Measurements from ENCODE around the gene NAA20. TPM values are rescaled to one million over a fixed set of nuclear protein-coding genes. Genes with fewer than 3 reads are reported as not detected.

NAA20 gene
- total and polyA plus RNA-seq, 10 donors, result 19.3 to 68.4 (median 40.0) TPM

DNA sequence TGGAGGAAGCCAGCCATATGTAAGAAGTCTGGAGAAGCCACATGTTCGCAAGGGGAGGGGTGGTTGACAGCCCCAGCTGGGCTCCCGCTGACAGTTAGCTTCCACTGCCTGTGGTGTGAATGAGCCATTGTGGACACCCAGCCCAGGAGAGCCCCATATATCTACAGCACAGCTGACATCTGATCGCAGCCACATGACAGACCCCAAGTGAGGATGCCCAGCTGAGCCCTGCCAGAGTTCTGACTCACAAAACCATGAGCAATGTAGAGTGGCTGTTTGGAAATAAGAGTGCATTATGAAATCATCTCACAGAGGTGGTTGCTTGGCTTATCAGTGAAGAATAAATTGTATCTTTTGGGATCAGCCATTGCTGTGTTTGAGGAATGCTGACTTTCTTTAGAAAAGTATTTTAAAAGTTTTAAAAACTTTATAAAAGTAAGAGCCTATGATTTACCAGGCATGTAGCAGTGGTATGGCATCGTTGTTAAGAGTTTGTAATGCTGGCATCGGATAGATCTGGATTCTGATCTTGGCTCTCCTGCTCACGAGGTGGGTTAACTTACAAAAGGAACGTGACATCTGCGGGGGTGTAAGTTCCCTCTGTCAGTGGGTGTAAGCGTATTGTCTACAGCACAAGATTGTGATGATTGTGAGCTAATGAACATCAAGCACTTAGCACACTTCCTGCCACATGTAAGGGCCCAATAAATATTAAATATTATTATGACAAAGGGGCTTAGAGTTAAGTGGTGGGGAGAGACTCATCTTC lies 59.3 kb downstream of the NAA20 start:
- DNase-seq, result no peak
- WGBS, 5 donors, result 80 to 82% (median 81%) methylated on average over 9 of the region's 9 CpGs
- Histone ChIP-seq H3K27me3 (replicated peaks in 1 of 7) (peaks cover 0 to 10% (median 0%) of the 10 kb centered on the region in 7 donors), H3K4me1 (no peaks in the 10 kb centered on the region), H3K27ac (no peak overlapping the region), H3K4me3 (no peak overlapping the region), H3K36me3 (no peaks in the 10 kb centered on the region), H3K9me3 (no peaks in the 10 kb centered on the region)
- intact Hi-C loops (cut with DNase I; ENCODE audit: low total_unique reads), result no loop called here
- TF ChIP-seq POLR2A (IDR thresholded peaks at IDR 0.05), result no peak
- no peak for TF ChIP-seq POLR2AphosphoS5 (IDR thresholded peaks at IDR 0.05)
- TF ChIP-seq, protein P1, sequence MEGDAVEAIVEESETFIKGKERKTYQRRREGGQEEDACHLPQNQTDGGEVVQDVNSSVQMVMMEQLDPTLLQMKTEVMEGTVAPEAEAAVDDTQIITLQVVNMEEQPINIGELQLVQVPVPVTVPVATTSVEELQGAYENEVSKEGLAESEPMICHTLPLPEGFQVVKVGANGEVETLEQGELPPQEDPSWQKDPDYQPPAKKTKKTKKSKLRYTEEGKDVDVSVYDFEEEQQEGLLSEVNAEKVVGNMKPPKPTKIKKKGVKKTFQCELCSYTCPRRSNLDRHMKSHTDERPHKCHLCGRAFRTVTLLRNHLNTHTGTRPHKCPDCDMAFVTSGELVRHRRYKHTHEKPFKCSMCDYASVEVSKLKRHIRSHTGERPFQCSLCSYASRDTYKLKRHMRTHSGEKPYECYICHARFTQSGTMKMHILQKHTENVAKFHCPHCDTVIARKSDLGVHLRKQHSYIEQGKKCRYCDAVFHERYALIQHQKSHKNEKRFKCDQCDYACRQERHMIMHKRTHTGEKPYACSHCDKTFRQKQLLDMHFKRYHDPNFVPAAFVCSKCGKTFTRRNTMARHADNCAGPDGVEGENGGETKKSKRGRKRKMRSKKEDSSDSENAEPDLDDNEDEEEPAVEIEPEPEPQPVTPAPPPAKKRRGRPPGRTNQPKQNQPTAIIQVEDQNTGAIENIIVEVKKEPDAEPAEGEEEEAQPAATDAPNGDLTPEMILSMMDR (IDR thresholded peaks at IDR 0.05 in 8 of 11, conservative IDR thresholded peaks at IDR 0.05 in 3 of 11), result no peak

DNA sequence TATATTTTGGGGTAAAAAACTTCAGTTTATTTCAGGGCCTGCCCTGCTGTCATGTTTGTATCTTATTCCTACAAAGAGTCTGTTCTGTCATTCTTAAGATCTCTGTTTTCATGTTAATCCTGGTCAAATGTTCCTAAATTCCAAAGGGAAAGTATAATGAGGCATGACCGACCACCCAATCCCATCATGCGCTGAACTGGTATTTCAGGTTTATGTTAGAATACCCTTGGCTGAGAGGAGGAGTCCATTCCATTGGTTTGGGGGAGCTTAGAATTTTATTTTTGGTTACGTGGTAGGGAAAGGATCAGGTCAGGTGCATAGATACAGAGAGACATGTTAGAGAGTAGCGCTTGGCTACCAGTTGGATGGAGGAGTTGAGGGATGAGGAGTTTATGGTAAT lies 60.9 kb downstream of the NAA20 start:
- 88 to 97% (median 93%) methylated on average over 4 of the region's 4 CpGs for WGBS, 5 donors
- TF ChIP-seq POLR2AphosphoS5 (IDR thresholded peaks at IDR 0.05) (no peak), POLR2A (IDR thresholded peaks at IDR 0.05) (no peak)
- TF ChIP-seq, protein P1 (IDR thresholded peaks at IDR 0.05 in 8 of 11, conservative IDR thresholded peaks at IDR 0.05 in 3 of 11), result no peak
- no peaks in the 10 kb centered on the region for H3K4me1 ChIP-seq
- DNase-seq, result no peak
- H3K9me3 ChIP-seq, result no peaks in the 10 kb centered on the region
- H3K27me3 ChIP-seq (replicated peaks in 1 of 7), result peaks cover 0 to 8% (median 0%) of the 10 kb centered on the region in 7 donors
- H3K4me3 ChIP-seq, result no peak overlapping the region
- intact Hi-C loops (cut with DNase I; ENCODE audit: low total_unique reads), result no loop called here
- no peak overlapping the region for H3K27ac ChIP-seq
- H3K36me3 ChIP-seq, result no peaks in the 10 kb centered on the region

DNA sequence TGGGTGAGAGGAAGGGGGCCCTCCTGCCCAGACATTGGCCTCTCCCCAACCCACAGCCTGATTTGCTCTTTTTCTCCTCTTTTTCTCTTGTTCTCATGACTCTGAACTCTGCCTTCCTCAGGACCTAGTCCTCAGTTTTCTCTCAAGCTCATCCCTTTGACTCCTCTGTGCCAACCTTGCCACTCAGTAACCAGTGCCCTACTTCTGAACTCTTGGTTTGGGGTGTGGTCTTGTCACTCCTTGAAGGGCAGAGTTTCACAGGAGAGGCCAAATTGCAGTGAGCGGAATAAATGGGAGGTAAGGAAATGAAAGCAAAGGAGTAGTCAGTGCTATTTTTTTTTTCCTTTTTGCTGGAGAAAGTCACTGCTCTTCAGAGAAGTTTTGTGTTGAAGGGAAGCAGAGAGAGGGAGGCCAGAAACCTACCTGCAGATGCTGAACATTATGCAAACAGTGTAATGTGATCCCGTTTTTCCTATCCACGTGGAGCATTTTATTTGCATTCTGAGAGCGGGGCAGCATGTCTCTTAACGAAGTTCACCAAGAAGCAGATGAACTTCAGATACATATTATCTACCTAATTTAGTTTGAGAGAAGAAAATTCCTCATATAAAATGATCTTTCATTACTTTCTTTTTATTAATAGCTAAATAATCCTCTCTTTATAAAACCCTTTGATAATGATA lies 62.1 kb downstream of the NAA20 start:
- no peak for DNase-seq
- TF ChIP-seq POLR2A (IDR thresholded peaks at IDR 0.05), result no peak
- TF ChIP-seq, protein P1 (IDR thresholded peaks at IDR 0.05 in 8 of 11, conservative IDR thresholded peaks at IDR 0.05 in 3 of 11), result no peak
- no peak for TF ChIP-seq POLR2AphosphoS5 (IDR thresholded peaks at IDR 0.05)
- H3K4me3 ChIP-seq, result no peak overlapping the region
- no peaks in the 10 kb centered on the region for H3K36me3 ChIP-seq
- no peak overlapping the region for H3K27ac ChIP-seq
- H3K4me1 ChIP-seq, result no peaks in the 10 kb centered on the region
- H3K27me3 ChIP-seq (replicated peaks in 1 of 7), result peaks cover 0 to 8% (median 0%) of the 10 kb centered on the region in 7 donors
- H3K9me3 ChIP-seq, result no peaks in the 10 kb centered on the region
- intact Hi-C loops (cut with DNase I; ENCODE audit: low total_unique reads), result no loop called here
- WGBS, 5 donors, result 66 to 78% (median 71%) methylated on average over 5 of the region's 5 CpGs

Other genes with a start within 250 kb of the NAA20 start
- 10 to 100 TPM; 20.9 to 24.7 (median 23.8) TPM for gene CRNKL1, start 35.1 kb downstream of the NAA20 start, total RNA-seq
- gene CRNKL1, start 35.1 kb downstream of the NAA20 start, polyA plus RNA-seq, result 10 to 100 TPM; 14.2 to 21.3 (median 16.7) TPM
- gene CFAP61, start 35.2 kb downstream of the NAA20 start, total RNA-seq, result not detected
- under 1 TPM in 2 of 3 donors, not detected in 1; 0.06 to 0.17 TPM for gene CFAP61, start 35.2 kb downstream of the NAA20 start, polyA plus RNA-seq

Data from spleen (tissue), 11 donors.